PC-3 (cell line): ENCODE data around the gene AP3M1.

Experiments used
- CTCF ChIP-seq: fragments of 300-600 bp; sonication (generic); conservative IDR thresholded peaks from 2 replicates; pipeline ENCODE4 v1.5.1; 2017; ENCODE audit warnings: antibody characterized with exemption, low read depth, mild to moderate bottlenecking, low read length
- EZH2 ChIP-seq: fragments of 300-600 bp; sonication (generic); IDR thresholded peaks from one replicate; pipeline ENCODE4 v1.6.1; 2017; ENCODE audit warnings: antibody characterized with exemption, mild to moderate bottlenecking, low read length; ENCODE audit not compliant: unreplicated experiment

DNA sequence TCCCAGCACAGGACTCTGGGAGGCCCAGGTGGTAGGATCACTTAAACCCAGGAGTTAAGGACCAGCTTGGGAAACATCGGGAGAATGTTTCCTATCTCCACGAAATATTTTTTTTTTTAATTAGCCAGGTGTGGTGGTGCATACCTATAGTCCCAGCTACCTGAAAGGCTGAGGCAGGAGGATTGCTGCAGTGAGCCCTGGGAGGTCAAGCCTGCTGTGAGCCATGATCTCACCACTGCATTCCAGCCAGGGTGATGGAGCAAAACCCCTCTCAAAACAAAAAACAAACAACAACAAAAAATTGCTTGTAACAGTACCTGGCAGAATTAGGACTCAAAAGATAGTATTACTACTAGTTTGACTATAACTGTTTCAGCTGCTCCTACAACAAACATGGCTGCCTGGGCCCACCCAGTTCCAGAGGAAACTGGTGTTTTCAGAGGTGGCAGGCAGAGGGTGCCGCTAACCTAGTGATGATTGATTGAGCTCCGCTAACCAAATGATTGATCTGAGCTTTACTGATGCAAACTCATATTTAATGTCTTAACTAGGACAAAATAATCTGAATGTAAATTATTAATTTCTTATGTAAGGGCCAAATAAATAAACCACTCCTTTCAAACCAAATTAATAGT is 57.0 kb downstream of the AP3M1 start:
- TF ChIP-seq CTCF (no peak; the same call in 1 of the 2 replicates), EZH2 (no peak)
